SK-N-SH treated with all-trans-retinoic acid at 6 μM for 48 hours (cell line): Measurements from ENCODE around the gene FOXR1.

Experiments
- ATAC-seq: fragments of 200-7000 bp; cut with Tn5 transposase; 3 replicates; pipeline ENCODE4 v1.9.1; 2020; ENCODE audit warnings: mild to moderate bottlenecking, moderate library complexity
- ARNTL ChIP-seq: fragments of 450-650 bp; formaldehyde crosslinking; IDR thresholded peaks from 2 replicates; pipeline ENCODE4 v1.5.0; 2020; ENCODE audit warnings: low read depth, mild to moderate bottlenecking, moderate library complexity, borderline replicate concordance
- CREB5 ChIP-seq: fragments of 250-450 bp; sonication (Bioruptor Pico); IDR thresholded peaks from 2 replicates; pipeline ENCODE4 v1.5.1; 2020; ENCODE audit warnings: low read depth, mild to moderate bottlenecking, moderate library complexity
- CSDC2 ChIP-seq: fragments of 250-450 bp; sonication (Bioruptor Pico); IDR thresholded peaks from 2 replicates; pipeline ENCODE4 v1.5.0; 2020; ENCODE audit warnings: mild to moderate bottlenecking, moderate library complexity
- CSRNP3 ChIP-seq: fragments of 250-450 bp; sonication (Bioruptor Pico); IDR thresholded peaks from 2 replicates; pipeline ENCODE4 v1.5.1; 2021; ENCODE audit warnings: mild to moderate bottlenecking, moderate library complexity
- ESRRG ChIP-seq: fragments of 250-450 bp; sonication (Bioruptor Pico); IDR thresholded peaks from 2 replicates; pipeline ENCODE4 v1.6.1; 2021; ENCODE audit warnings: mild to moderate bottlenecking
- GLIS3 ChIP-seq: fragments of 250-450 bp; sonication (Bioruptor Pico); IDR thresholded peaks from 2 replicates; pipeline ENCODE4 v1.5.0; 2020; ENCODE audit warnings: mild to moderate bottlenecking, moderate library complexity
- ISL1 ChIP-seq: fragments of 250-450 bp; sonication (Bioruptor Pico); IDR thresholded peaks from 2 replicates; pipeline ENCODE4 v2.1.2; 2022; ENCODE audit warnings: mild to moderate bottlenecking, moderate library complexity
- OSR1 ChIP-seq: fragments of 250-450 bp; sonication (Bioruptor Pico); IDR thresholded peaks from 2 replicates; pipeline ENCODE4 v1.8.0; 2022; ENCODE audit warnings: moderate library complexity, mild to moderate bottlenecking, inconsistent platforms
- PATZ1 ChIP-seq: fragments of 250-450 bp; sonication (Bioruptor Pico); IDR thresholded peaks from 2 replicates; pipeline ENCODE4 v1.8.0; 2020; ENCODE audit warnings: mild to moderate bottlenecking, moderate library complexity, borderline replicate concordance
- POU6F1 ChIP-seq: fragments of 250-450 bp; sonication (Bioruptor Pico); IDR thresholded peaks from 2 replicates; pipeline ENCODE4 v1.8.0; 2021; ENCODE audit warnings: low read depth, mild to moderate bottlenecking, moderate library complexity, borderline replicate concordance
- PPARA ChIP-seq: fragments of 250-450 bp; sonication (Bioruptor Pico); IDR thresholded peaks from 2 replicates; pipeline ENCODE4 v1.5.0; 2020; ENCODE audit warnings: mild to moderate bottlenecking, borderline replicate concordance
- RARB ChIP-seq: fragments of 250-450 bp; sonication (Bioruptor Pico); IDR thresholded peaks from 2 replicates; pipeline ENCODE4 v1.8.0; 2021; ENCODE audit warnings: mild to moderate bottlenecking, moderate library complexity
- SNAI2 ChIP-seq: fragments of 250-450 bp; sonication (Bioruptor Pico); IDR thresholded peaks from 2 replicates; pipeline ENCODE4 v1.5.0; 2020; ENCODE audit warnings: mild to moderate bottlenecking, moderate library complexity
- TCF4 ChIP-seq: fragments of 250-450 bp; sonication (Bioruptor Pico); IDR thresholded peaks from 2 replicates; pipeline ENCODE4 v1.8.0; 2021; ENCODE audit warnings: mild to moderate bottlenecking, moderate library complexity, borderline replicate concordance
- TOX ChIP-seq: fragments of 250-450 bp; sonication (Bioruptor Pico); IDR thresholded peaks from 2 replicates; pipeline ENCODE4 v1.8.0; 2021; ENCODE audit warnings: mild to moderate bottlenecking, moderate library complexity, borderline replicate concordance
- TSHZ2 ChIP-seq: fragments of 250-450 bp; sonication (Bioruptor Pico); IDR thresholded peaks from 2 replicates; pipeline ENCODE4 v1.5.0; 2020; ENCODE audit warnings: mild to moderate bottlenecking, moderate library complexity
- ZFP3 ChIP-seq: fragments of 250-450 bp; sonication (Bioruptor Pico); IDR thresholded peaks from 2 replicates; pipeline ENCODE4 v1.5.0; 2020; ENCODE audit warnings: mild to moderate bottlenecking, moderate library complexity
- ZFP30 ChIP-seq: fragments of 450-650 bp; formaldehyde crosslinking; IDR thresholded peaks from 2 replicates; pipeline ENCODE4 v1.5.0; 2022; ENCODE audit warnings: mild to moderate bottlenecking, moderate library complexity
- ZNF565 ChIP-seq: fragments of 450-650 bp; formaldehyde crosslinking; conservative IDR thresholded peaks from 2 replicates; pipeline ENCODE4 v1.5.0; 2020; ENCODE audit warnings: low read depth, mild to moderate bottlenecking, moderate library complexity
- ZNF70 ChIP-seq: fragments of 450-650 bp; formaldehyde crosslinking; IDR thresholded peaks from 2 replicates; pipeline ENCODE4 v1.5.0; 2020; ENCODE audit warnings: mild to moderate bottlenecking, moderate library complexity
- ZNF8 ChIP-seq: fragments of 450-650 bp; formaldehyde crosslinking; IDR thresholded peaks from 2 replicates; pipeline ENCODE4 v1.5.0; 2020; ENCODE audit warnings: mild to moderate bottlenecking, moderate library complexity

The FOXR1 gene

GRCh38 chr11:118931571-118931970, 40.0 kb upstream of the FOXR1 start:
- TF ChIP-seq SNAI2 (CRISPR knock-in tag): no peak
- TF ChIP-seq TSHZ2 (CRISPR knock-in tag): no peak
- TF ChIP-seq RARB (CRISPR knock-in tag): no peak
- TF ChIP-seq ZFP30 (CRISPR knock-in tag): no peak
- no peak for TF ChIP-seq TOX (CRISPR knock-in tag)
- TF ChIP-seq ZNF565: no peak
- TF ChIP-seq ZFP3: no peak
- no peak for TF ChIP-seq CREB5 (CRISPR knock-in tag)
- no peak for TF ChIP-seq PATZ1 (CRISPR knock-in tag)
- no peak for TF ChIP-seq PPARA
- TF ChIP-seq OSR1 (CRISPR knock-in tag): no peak
- TF ChIP-seq GLIS3: no peak
- no peak for TF ChIP-seq ESRRG (CRISPR knock-in tag)
- TF ChIP-seq CSRNP3 (CRISPR knock-in tag): no peak
- no peak for TF ChIP-seq POU6F1 (CRISPR knock-in tag)
- no peak for TF ChIP-seq CSDC2
- no peak for TF ChIP-seq TCF4 (CRISPR knock-in tag)
- TF ChIP-seq ZNF70 (CRISPR knock-in tag): no peak
- no peak for TF ChIP-seq ZNF8 (CRISPR knock-in tag)
- TF ChIP-seq ISL1: no peak
- no peak for ATAC-seq

GRCh38 chr11:118933486-118933885, 38.1 kb upstream of the FOXR1 start:
- TF ChIP-seq ARNTL (CRISPR knock-in tag) (no peak), SNAI2 (CRISPR knock-in tag) (no peak), ZFP30 (CRISPR knock-in tag) (no peak), ESRRG (CRISPR knock-in tag) (no peak), TOX (CRISPR knock-in tag) (no peak), CSRNP3 (CRISPR knock-in tag) (no peak), ZNF8 (CRISPR knock-in tag) (no peak), TCF4 (CRISPR knock-in tag) (no peak), ZNF565 (no peak)
- TF ChIP-seq, all 23 proteins: peak for 0
- ATAC-seq: no peak
